Germinal center (tissue), 1 donor: ENCODE results near the gene PHKG2.

Experiments used
- DNase-seq: peaks from one replicate; pipeline ENCODE4 v3.0.0; 2012; ENCODE audit warnings: mixed read lengths, low spot score

Gene PHKG2

GRCh38 chr16:30775392-30776188 is 27.4 kb downstream of the PHKG2 start:
- peak; percentile 58 for DNase-seq

- no peak for DNase-seq
These were observed 29.5 kb downstream of the PHKG2 start for GRCh38 chr16:30777591-30778297.

- no peak for DNase-seq
These were observed 30.5 kb downstream of the PHKG2 start for GRCh38 chr16:30778549-30779244.

- DNase-seq: no peak
These were observed 31.4 kb downstream of the PHKG2 start for GRCh38 chr16:30779596-30779995.

- DNase-seq: no peak
These were observed 31.8 kb downstream of the PHKG2 start for GRCh38 chr16:30780021-30780420.

DNA sequence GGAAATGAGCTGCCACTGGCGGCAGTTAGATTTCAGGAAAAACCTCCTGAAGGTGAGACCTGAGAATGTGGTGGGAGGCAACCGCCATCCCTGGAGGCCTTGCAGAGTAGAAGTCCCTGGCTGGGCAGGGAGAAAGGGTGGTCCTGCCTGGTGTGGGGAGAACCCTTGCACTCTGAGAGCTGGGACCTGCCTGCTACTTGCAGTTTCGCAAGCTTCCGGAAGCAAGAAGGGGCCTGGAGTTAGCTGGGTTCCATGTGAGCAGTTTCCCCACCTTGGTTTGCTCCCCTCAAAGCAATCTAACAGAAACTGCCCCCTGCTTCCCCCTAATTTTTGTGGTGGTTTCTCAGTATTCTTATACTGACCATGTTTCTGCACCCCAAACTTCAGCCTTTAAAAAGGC is 32.3 kb downstream of the PHKG2 start:
- no peak for DNase-seq

DNA sequence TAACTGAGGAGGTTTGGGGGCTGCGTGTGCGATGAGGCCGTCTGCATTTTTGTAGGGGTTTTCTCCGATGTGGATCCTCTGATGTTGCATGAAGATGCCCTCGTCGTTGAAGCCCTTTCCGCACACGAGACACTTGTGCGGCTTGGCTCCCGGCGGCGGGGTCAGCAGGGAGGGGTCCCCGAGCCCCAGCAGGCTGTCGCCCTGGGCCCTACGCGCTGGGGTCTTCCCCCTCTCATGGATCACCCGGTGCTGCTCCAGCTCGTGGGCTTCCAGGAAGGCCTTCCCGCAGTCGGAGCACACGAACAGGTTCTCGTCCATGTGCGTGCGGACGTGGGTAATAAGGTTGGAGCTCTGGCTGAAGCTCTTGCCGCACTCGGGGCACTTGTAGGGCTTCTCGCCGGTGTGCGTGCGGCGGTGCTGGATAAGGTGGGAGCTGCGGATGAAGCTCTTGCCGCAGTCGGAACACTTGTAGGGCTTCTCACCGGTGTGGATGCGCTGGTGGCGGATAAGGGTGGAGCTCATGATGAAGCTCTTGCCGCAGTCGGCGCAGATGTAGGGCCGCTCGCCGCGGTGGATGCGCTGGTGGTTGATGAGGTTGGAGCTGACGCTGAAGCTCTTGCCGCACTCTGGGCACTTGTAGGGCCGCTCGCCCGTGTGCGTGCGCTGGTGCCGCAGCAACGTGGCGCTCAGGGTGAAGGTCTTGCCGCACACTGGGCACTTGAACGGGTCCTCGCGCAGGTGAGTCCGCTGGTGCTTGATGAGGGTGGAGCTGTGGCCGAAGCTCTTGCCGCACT is 34.5 kb downstream of the PHKG2 start:
- DNase-seq: no peak

DNA sequence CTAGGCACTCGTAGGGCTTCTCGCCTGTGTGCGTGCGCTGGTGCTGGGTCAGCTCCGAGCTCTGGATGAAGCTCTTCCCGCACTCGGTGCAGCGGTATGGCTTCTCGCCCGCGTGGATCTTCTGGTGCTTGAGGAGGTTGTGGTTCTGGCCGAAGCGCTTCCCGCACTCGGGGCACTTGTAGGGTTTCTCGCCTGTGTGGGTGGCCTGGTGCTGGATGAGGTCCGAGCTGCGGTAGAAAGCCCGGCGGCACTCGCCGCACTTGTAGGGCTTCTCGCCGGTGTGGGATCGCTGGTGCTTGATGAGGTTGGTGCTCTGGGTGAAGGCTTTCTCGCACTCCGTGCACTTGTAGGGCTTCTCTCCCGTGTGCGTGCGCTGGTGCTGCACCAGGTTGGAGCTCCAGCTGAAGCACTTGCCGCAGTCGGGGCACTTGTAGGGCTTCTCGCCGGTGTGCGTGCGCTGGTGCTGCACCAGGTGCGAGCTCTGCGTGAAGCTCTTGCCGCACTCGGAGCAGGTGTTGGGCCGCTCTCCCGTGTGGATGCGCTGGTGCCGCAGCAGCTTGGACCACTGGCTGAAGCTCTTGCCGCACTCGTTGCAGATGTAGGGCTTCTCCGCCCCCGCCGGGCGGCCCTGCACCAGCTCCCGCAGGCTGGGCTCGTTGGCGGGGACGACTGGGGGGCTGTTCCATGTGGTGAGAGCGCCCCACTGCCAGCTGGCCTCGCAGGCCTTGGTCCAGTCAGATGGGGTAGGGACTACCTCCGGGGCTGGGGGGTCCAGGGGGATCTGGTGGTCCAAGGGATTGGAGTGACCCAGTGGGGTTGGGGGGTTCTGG is 35.3 kb downstream of the PHKG2 start:
- DNase-seq: no peak

- no peak for DNase-seq
These were observed 36.0 kb downstream of the PHKG2 start for GRCh38 chr16:30784215-30784614.

GRCh38 chr16:30785126-30786106 is 37.2 kb downstream of the PHKG2 start:
- DNase-seq: no peak

- DNase-seq: no peak
These were observed 38.1 kb downstream of the PHKG2 start for GRCh38 chr16:30786115-30786935.

DNA sequence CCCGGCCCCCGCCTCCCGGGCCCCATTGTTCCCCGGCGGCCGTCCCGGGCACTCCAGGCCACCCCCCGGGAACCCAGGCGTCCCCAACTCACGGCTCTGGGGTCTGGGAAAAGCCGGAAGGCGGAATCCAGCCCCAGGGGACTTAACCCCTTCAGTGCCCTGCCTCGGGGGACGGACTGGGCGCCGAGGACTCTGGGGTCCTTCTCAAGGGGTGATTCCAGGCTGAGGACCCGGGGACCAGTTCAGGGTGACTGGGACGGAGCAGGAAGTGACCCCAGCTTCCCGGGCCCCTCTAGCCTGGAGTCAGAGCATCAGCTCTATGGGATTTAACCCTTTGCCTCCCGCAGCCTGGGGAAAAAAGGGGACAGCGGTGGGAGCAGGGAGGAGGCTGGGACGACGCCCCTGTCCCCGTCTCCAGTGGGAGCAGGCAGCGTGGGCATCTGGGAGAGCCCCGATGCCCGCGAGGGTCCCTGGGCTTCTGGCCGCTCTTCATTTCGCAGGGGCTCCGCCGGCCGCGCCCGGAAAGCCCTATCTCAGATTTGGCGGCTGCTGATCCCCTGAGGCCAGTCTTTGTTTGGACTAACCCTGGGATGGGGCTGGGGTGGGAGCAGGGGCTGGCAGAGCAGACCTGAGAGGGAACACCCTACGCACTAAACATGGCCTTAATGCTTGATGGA is 38.8 kb downstream of the PHKG2 start, which contains the start of gene ZNF629:
Gene ZNF629 (minus strand): TSS at position 270 of the 677 bp plus-strand sequence. CDS start 2,723 bp downstream, outside the sequence.
- DNase-seq: no peak

DNA sequence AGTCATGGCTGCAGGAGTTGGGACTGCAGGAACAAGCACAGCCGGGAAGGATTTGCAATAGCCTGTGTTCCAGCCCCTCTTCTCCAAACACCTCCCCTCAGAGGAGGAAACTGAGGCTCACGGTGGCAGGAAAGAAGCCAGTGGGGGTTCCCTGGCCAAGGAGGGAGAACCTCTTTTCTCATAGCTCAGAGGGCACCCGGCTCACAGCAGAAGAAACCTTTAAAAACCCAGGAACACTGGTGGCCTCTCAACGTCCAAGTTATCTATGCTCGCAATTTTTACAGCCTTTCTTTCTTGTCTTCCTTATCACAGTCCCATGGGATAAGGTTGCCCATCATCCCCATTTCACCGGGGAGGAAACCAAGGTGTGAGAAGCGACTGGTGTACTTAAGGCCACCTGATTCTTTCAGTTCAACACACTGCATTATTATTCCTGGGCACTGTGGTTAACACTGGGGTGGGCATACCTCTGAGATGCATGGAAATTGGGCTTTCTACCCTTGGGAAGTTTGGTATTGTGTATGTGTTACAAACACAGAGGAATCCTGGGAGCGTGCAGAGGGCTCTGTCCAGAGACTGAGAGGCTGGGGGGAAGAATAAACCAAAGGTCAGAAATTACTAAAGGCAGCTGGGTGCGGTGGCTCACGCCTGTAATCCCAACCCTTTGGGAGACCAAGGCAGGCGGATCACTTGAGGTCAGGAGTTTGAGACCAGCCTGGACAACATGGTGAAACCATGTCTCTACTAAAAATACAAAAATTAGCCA is 39.6 kb downstream of the PHKG2 start:
- DNase-seq: no peak

- no peak for DNase-seq
These were observed 45.4 kb downstream of the PHKG2 start for GRCh38 chr16:30793508-30794069.

- DNase-seq: no peak
These were observed 46.4 kb downstream of the PHKG2 start for GRCh38 chr16:30794634-30795033.

GRCh38 chr16:30797670-30798309 is 49.6 kb downstream of the PHKG2 start:
- no peak for DNase-seq
